GM23248 (cell line): Measurements from ENCODE around the gene HTR4. TPM values are rescaled to one million over a fixed set of nuclear protein-coding genes. Genes with fewer than 3 reads are reported as not detected.
"Not testable (repeated sequence)": the region's sequence is repeated elsewhere in the genome, so short reads cannot be mapped to it uniquely, and the experiment has no call there.

Experiments used
- DNase-seq: peaks from one replicate; pipeline ENCODE4 v3.0.0-alpha.2; 2015
- H2AFZ ChIP-seq: fragments of 200-600 bp; sonication (generic); 2 replicates; pipeline ENCODE4 v1.6.1; 2016; ENCODE audit warnings: antibody characterized with exemption
- H3F3A ChIP-seq: fragments of 200-600 bp; sonication (generic); 2 replicates; pipeline ENCODE4 v1.6.1; 2016; ENCODE audit warnings: mild to moderate bottlenecking, antibody characterized with exemption, mixed run types; ENCODE audit not compliant: insufficient read depth
- H3K27ac ChIP-seq: fragments of 200-600 bp; sonication (generic); 2 replicates; pipeline ENCODE4 v1.5.1; 2016; ENCODE audit warnings: mild to moderate bottlenecking
- H3K27me3 ChIP-seq: fragments of 200-600 bp; sonication (generic); replicated peaks from 2 replicates; pipeline ENCODE4 v1.6.1; 2016; ENCODE audit warnings: mild to moderate bottlenecking; ENCODE audit not compliant: insufficient read depth
- H3K36me3 ChIP-seq: fragments of 200-600 bp; sonication (generic); 2 replicates; pipeline ENCODE4 v1.6.1; 2016; ENCODE audit warnings: low read depth, mild to moderate bottlenecking
- H3K4me1 ChIP-seq: fragments of 200-600 bp; sonication (generic); 2 replicates; pipeline ENCODE4 v1.6.1; 2016; ENCODE audit warnings: mild to moderate bottlenecking; ENCODE audit not compliant: insufficient read depth
- H3K4me2 ChIP-seq: fragments of 200-600 bp; sonication (generic); one replicate; pipeline ENCODE4 v1.6.1; 2016; ENCODE audit warnings: mild to moderate bottlenecking; ENCODE audit not compliant: unreplicated experiment
- H3K4me3 ChIP-seq: fragments of 200-600 bp; sonication (generic); 2 replicates; pipeline ENCODE4 v1.5.1; 2016; ENCODE audit warnings: mild to moderate bottlenecking
- H3K79me2 ChIP-seq: fragments of 200-600 bp; sonication (generic); 2 replicates; pipeline ENCODE4 v1.6.1; 2016; ENCODE audit warnings: mild to moderate bottlenecking; ENCODE audit not compliant: insufficient read depth
- H3K9ac ChIP-seq: fragments of 200-600 bp; sonication (generic); 2 replicates; pipeline ENCODE4 v1.6.1; 2016; ENCODE audit warnings: mild to moderate bottlenecking
- H3K9me2 ChIP-seq: fragments of 200-600 bp; sonication (generic); 2 replicates; pipeline ENCODE4 v1.6.1; 2016; ENCODE audit warnings: mixed run types, mild to moderate bottlenecking, moderate library complexity; ENCODE audit not compliant: insufficient read depth
- H3K9me3 ChIP-seq: fragments of 200-600 bp; sonication (generic); one replicate; pipeline ENCODE4 v1.6.1; 2017; ENCODE audit warnings: low read depth
- H4K20me1 ChIP-seq: fragments of 200-600 bp; sonication (generic); 2 replicates; pipeline ENCODE4 v1.6.0; 2016; ENCODE audit not compliant: insufficient read depth
- EZH2 ChIP-seq: fragments of 200-600 bp; sonication (generic); IDR thresholded peaks from 2 replicates; pipeline ENCODE4 v1.6.1; 2018; ENCODE audit warnings: antibody characterized with exemption, mild to moderate bottlenecking; ENCODE audit not compliant: insufficient read depth, poor library complexity, severe bottlenecking
- EZH2phosphoT487 ChIP-seq: fragments of 200-600 bp; sonication (generic); IDR thresholded peaks from 2 replicates; pipeline ENCODE4 v1.6.1; 2018; ENCODE audit warnings: antibody characterized with exemption, moderate library complexity, mild to moderate bottlenecking, low read depth; ENCODE audit not compliant: insufficient read depth
- WGBS, 2 experiments: methylation state at CpG; one replicate each; pipeline ENCODE4 v1.1.6; 2015 to 2017; ENCODE audit warnings: low lambda C conversion rate in 2 of 2, low coverage in 1 of 2; ENCODE audit errors: missing lambda C conversion rate in 2 of 2; 5-methylcytosine and 5-hydroxymethylcytosine counted together
- in situ Hi-C: fragments of 300-500 bp; cut with MboI; formaldehyde crosslinking; loops from 2 replicates; pipeline ENCODE4 v1.15.0; 2020
- polyA plus RNA-seq: library from polyadenylated mRNA; unstranded; fragments of >200 nt; fragmentation: Nextera tagmentation; extraction: Ambion mirVana; gene quantifications from 2 replicates; pipeline ENCODE4 v1.2.1, GENCODE V29; 2016
- total RNA-seq: library from RNA; depleted of rRNA; stranded (reverse); fragments of >200 nt; shearing (Covaris generic); gene quantifications from 2 replicates; pipeline ENCODE4 v1.2.3, GENCODE V29; 2014

Gene HTR4
- total and polyA plus RNA-seq, 2 experiments from 2014 or later, result not detected

DNA sequence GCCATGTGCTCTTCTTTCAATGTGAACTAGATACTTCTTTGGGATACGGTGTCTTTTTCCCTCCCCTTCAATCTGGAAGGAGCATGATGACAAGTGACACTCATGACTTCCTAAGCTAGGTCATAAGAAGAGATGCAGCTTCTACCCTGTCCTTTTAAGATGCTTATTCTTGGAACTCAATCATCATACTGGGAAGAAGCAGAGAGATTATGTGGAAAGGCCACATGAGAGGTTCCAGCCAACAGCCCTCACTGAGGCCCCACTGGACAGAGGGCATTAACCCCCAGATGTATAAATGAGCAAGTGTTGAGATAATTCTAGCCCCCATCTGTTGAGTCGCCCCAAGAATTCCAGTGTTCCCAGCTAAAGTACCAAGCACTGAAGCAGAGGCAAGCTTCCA lies 29.3 kb upstream of the HTR4 start:
- Histone ChIP-seq H3K4me1 (no peaks in the 10 kb centered on the region), H3K9ac (no peak overlapping the region), H3K4me3 (no peak overlapping the region), H3K4me2 (no peak overlapping the region), H3F3A (no peaks in the 10 kb centered on the region), H4K20me1 (no peaks in the 10 kb centered on the region), H3K9me3 (no peaks in the 10 kb centered on the region), H3K27ac (no peak overlapping the region), H3K79me2 (no peaks in the 10 kb centered on the region), H3K9me2 (no peaks in the 10 kb centered on the region), H2AFZ (no peak overlapping the region), H3K27me3 (no peaks in the 10 kb centered on the region), H3K36me3 (no peaks in the 10 kb centered on the region)
- WGBS, 2 experiments, result 26 to 32% methylated on average over 2 of the region's 2 CpGs
- TF ChIP-seq EZH2 (no peak), EZH2phosphoT487 (no peak)
- in situ Hi-C loops, result no loop called here
- no peak for DNase-seq

DNA sequence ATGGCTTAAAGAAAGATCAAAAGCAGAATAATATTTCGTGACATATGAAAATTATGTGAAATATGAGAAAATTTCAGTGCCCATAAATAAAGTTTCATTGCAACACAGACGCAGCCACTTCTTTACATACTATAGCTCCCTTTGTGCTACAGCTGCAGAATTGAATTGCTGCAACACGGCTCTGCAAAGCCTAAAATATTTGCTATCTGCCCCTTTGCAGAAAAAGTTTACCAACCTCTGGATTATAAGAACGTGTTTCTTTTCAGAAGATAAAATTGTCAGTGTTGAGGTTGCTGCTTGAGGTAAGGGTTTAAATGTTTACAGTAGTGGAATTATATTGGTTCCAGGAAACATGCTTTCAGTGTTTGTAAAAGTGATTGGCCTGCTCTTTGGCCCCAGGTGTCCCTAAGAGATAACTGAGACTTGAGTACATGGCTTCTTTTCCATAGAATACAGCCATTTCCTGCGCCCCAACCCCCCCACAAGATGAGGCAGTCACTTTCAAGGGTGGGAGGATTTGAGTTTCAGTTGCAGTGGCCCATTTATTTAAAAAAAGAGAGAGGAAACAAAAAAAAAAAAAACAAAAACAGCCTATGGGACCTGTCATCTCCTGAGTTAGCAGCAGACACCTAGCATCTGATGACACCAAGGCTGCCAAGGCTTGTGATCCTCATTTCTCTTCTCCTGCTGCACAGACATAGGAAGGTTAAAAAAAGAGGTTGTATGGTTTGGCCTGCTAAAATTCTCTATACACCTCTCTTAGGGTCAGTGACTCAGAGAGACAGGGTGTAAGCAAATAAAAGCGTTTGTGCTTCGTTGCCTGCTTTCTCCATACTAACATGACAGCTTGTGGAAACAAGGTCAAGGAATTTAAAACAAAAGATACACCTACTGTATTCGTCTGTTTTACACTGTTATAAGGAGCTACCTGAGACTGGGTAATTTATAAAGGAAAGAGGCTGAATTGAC lies 28.0 kb upstream of the HTR4 start:
- in situ Hi-C loops, result no loop called here

DNA sequence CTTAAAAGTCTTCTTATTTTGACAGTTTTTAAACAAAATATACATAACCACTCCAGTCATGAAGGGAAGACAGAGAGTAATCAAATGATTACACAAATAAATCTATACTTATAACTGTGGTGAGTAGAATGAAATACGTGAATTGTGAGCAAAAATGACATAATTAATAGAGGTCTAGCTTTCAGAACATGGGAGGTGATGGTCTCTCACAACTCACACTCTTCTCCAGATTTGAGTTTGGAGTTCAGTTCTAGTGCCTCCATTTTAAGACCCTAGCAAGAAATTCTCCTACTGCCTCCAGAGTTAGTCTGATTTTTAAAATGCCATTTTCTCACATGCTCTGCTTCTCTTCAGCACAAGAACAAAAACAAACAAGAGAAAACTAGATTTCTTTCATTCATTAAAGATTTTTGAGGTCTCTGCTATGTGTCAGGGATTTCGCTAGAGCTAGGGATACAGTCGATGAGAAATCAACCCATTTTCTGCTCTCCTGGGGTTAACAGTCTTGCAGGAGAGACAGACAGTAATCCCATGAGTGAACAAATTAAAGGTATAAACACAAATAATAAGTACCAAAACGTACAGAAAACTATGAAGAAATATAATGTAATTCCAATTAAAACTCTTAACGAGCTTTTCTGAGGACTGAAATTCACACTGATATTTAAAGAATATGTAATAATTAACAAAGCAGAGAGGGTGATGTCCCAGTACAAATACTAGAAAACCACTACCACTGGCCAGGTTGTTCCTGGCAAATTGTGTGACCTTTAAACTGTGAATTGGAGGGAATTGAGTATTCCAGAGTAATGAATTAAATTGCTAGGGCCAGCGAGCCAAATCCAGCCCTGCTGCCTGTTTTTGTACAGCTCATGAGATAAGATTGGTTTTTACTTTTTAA lies 27.1 kb upstream of the HTR4 start:
- no peak overlapping the region for H2AFZ ChIP-seq
- H3K36me3 ChIP-seq, result no peaks in the 10 kb centered on the region
- no peaks in the 10 kb centered on the region for H3K27me3 ChIP-seq
- no peak for DNase-seq
- TF ChIP-seq EZH2phosphoT487 (no peak), EZH2 (no peak)
- H3K27ac ChIP-seq, result no peak overlapping the region
- no peak overlapping the region for H3K4me2 ChIP-seq
- no peaks in the 10 kb centered on the region for H3K9me2 ChIP-seq
- no peaks in the 10 kb centered on the region for H3F3A ChIP-seq
- no peaks in the 10 kb centered on the region for H3K4me1 ChIP-seq
- no peaks in the 10 kb centered on the region for H3K79me2 ChIP-seq
- H3K4me3 ChIP-seq, result no peak overlapping the region
- no peaks in the 10 kb centered on the region for H4K20me1 ChIP-seq
- 17 to 23% methylated on average over 6 of the region's 6 CpGs for WGBS, 2 experiments
- in situ Hi-C loops, result no loop called here
- no peak overlapping the region for H3K9ac ChIP-seq
- no peaks in the 10 kb centered on the region for H3K9me3 ChIP-seq

More for the DNA sequence above, 28.0 kb upstream of the HTR4 start:
- 30 to 31% methylated on average over 8 of the region's 8 CpGs for WGBS, 2 experiments
- Histone ChIP-seq H3K79me2 (no peaks in the 10 kb centered on the region), H3K9me2 (no peaks in the 10 kb centered on the region), H3F3A (no peaks in the 10 kb centered on the region), H3K27me3 (no peaks in the 10 kb centered on the region), H2AFZ (no peak overlapping the region), H3K4me2 (no peak overlapping the region), H3K9me3 (no peaks in the 10 kb centered on the region), H3K4me1 (no peaks in the 10 kb centered on the region), H4K20me1 (no peaks in the 10 kb centered on the region), H3K9ac (no peak overlapping the region), H3K27ac (no peak overlapping the region), H3K36me3 (no peaks in the 10 kb centered on the region), H3K4me3 (no peak overlapping the region)
- TF ChIP-seq EZH2 (no peak), EZH2phosphoT487 (no peak)
- DNase-seq, result no peak

DNA sequence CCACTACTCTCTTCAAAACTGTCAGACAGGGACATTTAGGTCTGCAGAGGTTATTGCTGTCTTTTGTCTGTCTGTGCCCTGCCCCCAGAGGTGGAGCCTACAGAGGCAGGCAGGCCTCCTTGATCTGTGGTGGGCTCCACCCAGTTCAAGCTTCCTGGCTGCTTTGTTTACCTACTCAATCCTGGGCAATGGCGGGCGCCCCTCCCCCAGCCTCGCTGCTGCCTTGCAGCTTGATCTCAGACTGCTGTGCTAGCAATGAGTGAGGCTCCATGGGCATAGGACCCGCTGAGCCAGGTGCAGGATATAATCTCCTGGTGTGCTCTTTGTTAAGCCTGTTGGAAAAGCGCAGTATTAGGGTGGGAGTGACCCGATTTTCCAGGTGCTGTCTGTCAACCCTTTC lies 19.4 kb upstream of the HTR4 start:
- DNase-seq, H3K4me3 ChIP-seq, H3K9me2 ChIP-seq, H3K9ac ChIP-seq, H3K36me3 ChIP-seq, H3F3A ChIP-seq, H2AFZ ChIP-seq, in situ Hi-C loops, H3K27ac ChIP-seq, H3K4me2 ChIP-seq, H4K20me1 ChIP-seq, H3K9me3 ChIP-seq, H3K79me2 ChIP-seq, H3K4me1 ChIP-seq, H3K27me3 ChIP-seq: not testable (repeated sequence)
- 37 to 46% methylated on average over 6 of the region's 6 CpGs for WGBS, 2 experiments
